H1 (cell line): ENCODE results near the gene UQCC5. TPM values are rescaled to one million over a fixed set of nuclear protein-coding genes. Genes with fewer than 3 reads are reported as not detected.
A peak's percentile ranks its signal among the peaks of the same experiment; 100 is the strongest.

Experiments
- CTCF ChIA-PET: fragments of 300-600 bp; sonication (Branson Sonifier 250); formaldehyde crosslinking; loops from one replicate; lab custom pipeline; 2021; ENCODE audit not compliant: partially characterized antibody; lab: Charles Lee
- POLR2A ChIA-PET: fragments of 300-600 bp; sonication (Branson Sonifier 250); formaldehyde crosslinking; loops from one replicate; lab custom pipeline; 2021; ENCODE audit warnings: inconsistent platforms; ENCODE audit not compliant: partially characterized antibody; lab: Charles Lee
- DNase-seq, 2 experiments: peaks; one replicate each; pipeline versions ENCODE4 v3.0.0 to v3.0.0-alpha.2; 2010 to 2022; ENCODE audit warnings: low spot score in 2 of 2, low read depth in 1 of 2, mixed read lengths in 1 of 2
- FAIRE-seq: peaks from 2 replicates; lab custom pipeline; 2011; peaks lifted over from hg19 to GRCh38; lab: Jason Lieb, UNC
- H2AFZ ChIP-seq: 2 replicates; pipeline ENCODE4 v1.8.1; 2012; ENCODE audit warnings: low read length, inconsistent platforms
- H2AK5ac ChIP-seq: 2 replicates; pipeline ENCODE4 v1.6.1; 2013; ENCODE audit warnings: low read depth, low read length
- H2BK120ac ChIP-seq: replicated peaks from 2 replicates; pipeline ENCODE3; 2013; ENCODE audit warnings: low read depth, low read length, inconsistent platforms
- H2BK12ac ChIP-seq: 2 replicates; pipeline ENCODE4 v1.6.1; 2013; ENCODE audit warnings: low read depth, low read length
- H2BK15ac ChIP-seq: 2 replicates; pipeline ENCODE4 v1.6.1; 2013; ENCODE audit warnings: low read length
- H2BK20ac ChIP-seq: 2 replicates; pipeline ENCODE4 v1.6.1; 2013; ENCODE audit warnings: low read length
- H2BK5ac ChIP-seq: 2 replicates; pipeline ENCODE4 v1.6.1; 2013; ENCODE audit warnings: low read depth, low read length
- H3K14ac ChIP-seq: 2 replicates; pipeline ENCODE4 v1.6.1; 2013; ENCODE audit warnings: inconsistent platforms; ENCODE audit not compliant: insufficient read length
- H3K18ac ChIP-seq: 2 replicates; pipeline ENCODE4 v1.6.1; 2013; ENCODE audit warnings: low read length; ENCODE audit errors: extremely low read depth
- H3K23ac ChIP-seq: 2 replicates; pipeline ENCODE4 v1.6.1; 2013; ENCODE audit warnings: inconsistent platforms; ENCODE audit not compliant: insufficient read length
- H3K23me2 ChIP-seq: 2 replicates; pipeline ENCODE4 v1.6.1; 2013; ENCODE audit warnings: low read depth, low read length
- H3K27ac ChIP-seq: 2 replicates; pipeline ENCODE4 v1.6.1; 2011; ENCODE audit warnings: low read depth, low read length, inconsistent platforms
- H3K27me3 ChIP-seq, 4 experiments: replicated peaks in 1 of 4; 1 replicate in 1 of 4; 2 replicates in 3 of 4; pipeline versions ENCODE4 v1.6.1 to v1.8.1; 2011 to 2013; ENCODE audit warnings: low read length in 3 of 4, mild to moderate bottlenecking in 3 of 4, inconsistent platforms in 2 of 4, mixed read lengths in 2 of 4, moderate library complexity in 1 of 4; ENCODE audit not compliant: control insufficient read depth in 3 of 4, insufficient read depth in 3 of 4; ENCODE audit errors: extremely low read depth in 1 of 4
- H3K36me3 ChIP-seq, 4 experiments: 2 replicates each; pipeline versions ENCODE4 v1.6.1 to v1.8.1; 2011 to 2013; ENCODE audit warnings: mild to moderate bottlenecking in 4 of 4, low read length in 3 of 4, moderate library complexity in 2 of 4, control low read depth in 1 of 4, inconsistent platforms in 1 of 4; ENCODE audit not compliant: insufficient read depth in 4 of 4, control insufficient read depth in 2 of 4
- H3K4ac ChIP-seq: replicated peaks from 2 replicates; pipeline ENCODE3; 2013; ENCODE audit warnings: low read length, low read depth, mixed read lengths, inconsistent platforms; ENCODE audit not compliant: insufficient read length
- H3K4me1 ChIP-seq, 4 experiments: replicated peaks in 1 of 4; 1 replicate in 1 of 4; 2 replicates in 3 of 4; pipeline versions ENCODE4 v1.6.1 to v1.8.1; 2011 to 2013; ENCODE audit warnings: low read length in 3 of 4, inconsistent platforms in 2 of 4, mixed read lengths in 1 of 4; ENCODE audit not compliant: insufficient read depth in 4 of 4, control insufficient read depth in 3 of 4
- H3K4me2 ChIP-seq, 2 experiments: 2 replicates each; pipeline versions ENCODE4 v1.6.1 to v1.8.1; 2011 to 2013; ENCODE audit warnings: low read depth in 2 of 2, low read length in 2 of 2, control low read depth in 1 of 2, inconsistent platforms in 1 of 2, mild to moderate bottlenecking in 1 of 2; ENCODE audit not compliant: insufficient read depth in 1 of 2
- H3K4me3 ChIP-seq, 4 experiments: fragments of 200-600, 300-600 bp in 1 of 4; sonication (generic), shearing (Covaris generic), sonication (Bioruptor Twin) in 1 of 4; 2 replicates each; pipeline versions ENCODE4 v1.5.1 to v1.8.1; 2011 to 2016; ENCODE audit warnings: low read length in 4 of 4, low read depth in 3 of 4, control low read depth in 2 of 4, inconsistent platforms in 2 of 4, mild to moderate bottlenecking in 2 of 4, mixed read lengths in 1 of 4, moderate library complexity in 1 of 4; ENCODE audit not compliant: insufficient read depth in 2 of 4; ENCODE audit errors: extremely low read depth in 1 of 4
- H3K56ac ChIP-seq: replicated peaks from 2 replicates; pipeline ENCODE3; 2013; ENCODE audit warnings: low read depth, mild to moderate bottlenecking, mixed read lengths, low read length, inconsistent platforms; ENCODE audit not compliant: insufficient read length
- H3K79me1 ChIP-seq: 2 replicates; pipeline ENCODE4 v1.6.1; 2013; ENCODE audit warnings: low read depth, low read length, control low read depth
- H3K79me2 ChIP-seq, 2 experiments: 2 replicates each; pipeline versions ENCODE4 v1.6.1 to v1.8.1; 2012 to 2013; ENCODE audit warnings: low read length in 2 of 2, mild to moderate bottlenecking in 2 of 2, inconsistent platforms in 1 of 2; ENCODE audit not compliant: insufficient read depth in 2 of 2, control insufficient read depth in 1 of 2
- H3K9ac ChIP-seq, 4 experiments: replicated peaks in 1 of 4; 1 replicate in 1 of 4; 2 replicates in 3 of 4; pipeline versions ENCODE4 v1.6.1 to v1.8.1; 2011 to 2013; ENCODE audit warnings: low read depth in 3 of 4, low read length in 3 of 4, control low read depth in 2 of 4, mild to moderate bottlenecking in 2 of 4, moderate library complexity in 2 of 4, inconsistent platforms in 1 of 4; ENCODE audit errors: extremely low read depth in 1 of 4
- H3K9me3 ChIP-seq, 2 experiments: 2 replicates each; pipeline versions ENCODE4 v1.6.1 to v1.8.1; 2012 to 2013; ENCODE audit warnings: mild to moderate bottlenecking in 2 of 2, moderate library complexity in 2 of 2, control low read depth in 1 of 2, inconsistent platforms in 1 of 2, low read depth in 1 of 2, low read length in 1 of 2, mixed read lengths in 1 of 2; ENCODE audit not compliant: insufficient read depth in 2 of 2
- H4K20me1 ChIP-seq, 2 experiments: replicated peaks in 1 of 2; 2 replicates each; pipeline versions ENCODE3 to v1.8.1; 2011 to 2013; ENCODE audit warnings: inconsistent platforms in 2 of 2, low read length in 2 of 2, mild to moderate bottlenecking in 1 of 2; ENCODE audit not compliant: insufficient read depth in 2 of 2, control insufficient read depth in 1 of 2
- H4K5ac ChIP-seq: 2 replicates; pipeline ENCODE4 v1.6.1; 2013; ENCODE audit warnings: low read length, low read depth, mixed read lengths, inconsistent platforms; ENCODE audit not compliant: insufficient read length
- H4K8ac ChIP-seq: 2 replicates; pipeline ENCODE4 v1.8.0; 2013; ENCODE audit warnings: mild to moderate bottlenecking, moderate library complexity, low read length, inconsistent platforms; ENCODE audit not compliant: insufficient read depth; ENCODE audit errors: extremely low read depth
- H4K91ac ChIP-seq: replicated peaks from 2 replicates; pipeline ENCODE3; 2013; ENCODE audit warnings: low read length, mixed read lengths, inconsistent platforms; ENCODE audit not compliant: insufficient read length
- BRCA1 ChIP-seq: IDR thresholded peaks from 2 replicates; pipeline ENCODE4 v1.6.1; 2012; ENCODE audit warnings: low read depth, low read length, improper control_type of control experiment
- JUND ChIP-seq: IDR thresholded peaks from 2 replicates; pipeline ENCODE4 v1.6.1; 2011; ENCODE audit warnings: mild to moderate bottlenecking, improper control_type of control experiment, low read length
- SUZ12 ChIP-seq: fragments of 200-600 bp; sonication (generic); IDR thresholded peaks from 2 replicates; pipeline ENCODE4 v1.6.1; 2012; ENCODE audit warnings: mild to moderate bottlenecking, inconsistent platforms, low read length, moderate library complexity, mixed read lengths
- WGBS, 2 experiments: shearing (Covaris generic) in 1 of 2; methylation state at CpG; one replicate each; pipeline versions ENCODE4 v1.1.6 to v1.1.7; 2013 to 2015; ENCODE audit warnings: low lambda C conversion rate in 2 of 2, mixed read lengths in 2 of 2, inconsistent platforms in 1 of 2, low coverage in 1 of 2, missing lambda C conversion rate in 1 of 2; ENCODE audit not compliant: insufficient replicate concordance in 2 of 2, insufficient coverage in 1 of 2, insufficient read length in 1 of 2; ENCODE audit errors: extremely low coverage in 1 of 2, missing lambda C conversion rate in 1 of 2; 5-methylcytosine and 5-hydroxymethylcytosine counted together
- polyA plus RNA-seq, 7 experiments: library from polyadenylated mRNA; depleted of rRNA in 3 of 7; stranded (reverse) in 5 of 7; unstranded in 2 of 7; fragments of >200 nt in 5 of 7; fragments of 200-250 nt in 2 of 7; gene quantifications; 1 replicate in 5 of 7; 2 replicates in 1 of 7; 4 replicates in 1 of 7; pipeline versions ENCODE4 v1.2.1 to v1.2.3, GENCODE V29; 2011 to 2013; ENCODE audit warnings: missing spikeins in 2 of 7, mixed read lengths in 2 of 7
- total RNA-seq: library from RNA; stranded (reverse); fragmentation: NEBNext Ultra II Directional; extraction: Animal tissue kit (Norgen Biotek cat#: 25700); gene quantifications from 2 replicates; pipeline ENCODE4 v1.2.1, GENCODE V29; 2021
- TF ChIP-seq, protein P1 (sequence below): IDR thresholded peaks from 2 replicates; pipeline ENCODE4 v1.6.1; 2012; ENCODE audit warnings: inconsistent platforms

UQCC5 gene
- total and polyA plus RNA-seq, 2 of the 8 experiments (the other 6 are each of a cell fraction or from before 2014, with no cell fraction given) = 35.0 to 37.7 TPM

DNA sequence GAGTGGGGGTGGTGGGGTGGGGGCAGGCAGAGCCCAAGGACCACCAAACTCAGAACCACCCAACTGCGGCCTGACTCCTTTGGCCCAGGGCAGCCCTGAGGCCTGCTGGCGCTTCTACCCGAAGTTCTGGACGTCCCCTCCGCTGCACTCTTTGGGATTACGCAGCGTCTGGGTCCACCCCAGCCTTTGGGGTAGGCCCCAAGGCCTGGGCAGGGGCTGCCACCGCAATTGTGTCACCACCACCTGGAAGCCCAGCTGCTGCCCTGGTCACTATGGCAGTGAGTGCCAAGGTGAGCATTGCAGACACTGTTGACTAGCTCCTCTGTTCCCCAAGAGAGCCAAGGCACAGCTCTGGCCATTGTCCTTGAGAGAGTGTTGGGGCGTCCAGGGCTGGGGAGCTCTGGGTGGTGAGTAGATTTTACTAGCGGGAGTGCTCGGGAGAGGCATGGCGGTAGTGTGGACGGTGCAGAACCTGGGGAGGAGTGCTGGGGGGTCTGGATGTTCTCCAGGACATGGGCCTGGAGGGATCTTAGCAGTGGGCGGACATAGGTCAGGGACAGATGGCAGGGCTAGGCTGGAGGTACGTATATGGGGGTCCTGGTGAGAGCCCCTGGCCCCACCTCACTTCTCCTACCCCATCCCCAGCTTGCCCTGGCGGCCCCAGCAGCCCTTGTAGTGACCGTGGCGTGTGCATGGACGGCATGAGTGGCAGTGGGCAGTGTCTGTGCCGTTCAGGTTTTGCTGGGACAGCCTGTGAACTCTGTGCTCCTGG, 15.5 kb upstream of the UQCC5 start:
- Histone ChIP-seq H3K4me1 (peaks cover 0 to 6% (median 4%) of the 10 kb centered on the region in 4 experiments; a peak in 5 of 7 replicates), H3K18ac (no peak overlapping the region), H2BK15ac (no peak overlapping the region), H3K14ac (no peak overlapping the region), H4K91ac (no peak overlapping the region), H2AFZ (no peak overlapping the region), H3K36me3 (peaks cover 3 to 28% (median 12%) of the 10 kb centered on the region in 4 experiments; a peak in 5 of 8 replicates), H3K79me1 (no peaks in the 10 kb centered on the region), H3K79me2 (no peaks in the 10 kb centered on the region), H2BK120ac (no peak overlapping the region), H2BK12ac (no peak overlapping the region), H2BK5ac (no peak overlapping the region), H4K20me1 (peaks cover 0 to 18% of the 10 kb centered on the region in 2 experiments), H4K5ac (no peak overlapping the region), H3K23ac (no peak overlapping the region), H3K4me2 (no peak overlapping the region), H3K4me3 (no peak overlapping the region), H3K27me3 (peaks cover 0 to 11% (median 4%) of the 10 kb centered on the region in 4 experiments; a peak in 5 of 7 replicates), H3K27ac (no peak overlapping the region), H3K23me2 (no peaks in the 10 kb centered on the region; the same call in 1 of the 2 replicates), H2AK5ac (no peak overlapping the region), H3K56ac (no peak overlapping the region), H3K9ac (no peak overlapping the region), H3K9me3 (no peaks in the 10 kb centered on the region), H2BK20ac (no peak overlapping the region), H4K8ac (peak overlapping the region; percentile 65), H3K4ac (no peak overlapping the region)
- DNase-seq (no peak), FAIRE-seq (no peak)
- TF ChIP-seq SUZ12 (no peak), JUND (no peak), BRCA1 (no peak)
- TF ChIP-seq, protein P1, sequence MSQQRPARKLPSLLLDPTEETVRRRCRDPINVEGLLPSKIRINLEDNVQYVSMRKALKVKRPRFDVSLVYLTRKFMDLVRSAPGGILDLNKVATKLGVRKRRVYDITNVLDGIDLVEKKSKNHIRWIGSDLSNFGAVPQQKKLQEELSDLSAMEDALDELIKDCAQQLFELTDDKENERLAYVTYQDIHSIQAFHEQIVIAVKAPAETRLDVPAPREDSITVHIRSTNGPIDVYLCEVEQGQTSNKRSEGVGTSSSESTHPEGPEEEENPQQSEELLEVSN = no peak
- ChIA-PET POLR2A (interaction anchor here (1.0 to 4.4 kb wide), 6 partner anchors 9 to 166 kb away, joined by 3 to 25 read pairs (median 5); partner anchors contain the start of gene UQCC5), CTCF (interaction anchor here (0.8 to 4.4 kb wide), 5 partner anchors 15 to 136 kb away, joined by 3 to 14 read pairs (median 4); no protein-coding TSS in a partner anchor)
- 87% methylated on average over 19 of the region's 20 CpGs; no CpG with 5 or more reads in 1 of the 2 experiments for WGBS, 2 experiments
